ENCODE data around the gene PAN3.

Gene PAN3

GRCh38 chr13:28271056-28271840 is 132.9 kb downstream of the PAN3 start:
- no peak overlapping the region for H3K27ac ChIP-seq (ENCODE audit: extremely low read depth, low read depth, low read length)
- no peak overlapping the region for H3K4me3 ChIP-seq (ENCODE audit: low read depth, low read length)
- H3K36me3 ChIP-seq (ENCODE audit: control insufficient read depth in 2 of 2, insufficient read depth in 1 of 2, low read length in 2 of 2), result peaks cover 3 to 27% of the 10 kb centered on the region in 2 experiments; a peak in 2 of 3 replicates
- H3K4me1 ChIP-seq (ENCODE audit: control insufficient read depth, insufficient read depth, low read length), result no peaks in the 10 kb centered on the region
- POLR2A ChIA-PET, result no interaction called here
- CTCF ChIA-PET, result interaction anchor here (0.7 kb wide), 1 partner anchor 362 kb away, joined by 3 read pairs; no protein-coding TSS in a partner anchor
- H3K9me3 ChIP-seq (ENCODE audit: control insufficient read depth, insufficient read depth, low read depth, low read length), result no peaks in the 10 kb centered on the region
- TF ChIP-seq ZNF776 (tag by site-specific recombination; IDR thresholded peaks at IDR 0.05; ENCODE audit: borderline replicate concordance) (no peak), ZNF280D (tag by site-specific recombination; IDR thresholded peaks at IDR 0.05) (no peak), GLIS2 (tag by site-specific recombination; IDR thresholded peaks at IDR 0.05) (no peak), ZBTB8A (tag by site-specific recombination; IDR thresholded peaks at IDR 0.05) (no peak)

GRCh38 chr13:28273919-28274318 is 135.6 kb downstream of the PAN3 start:
- TF ChIP-seq ZBTB48 (tag by site-specific recombination; IDR thresholded peaks at IDR 0.05) (no peak), ZNF654 (tag by site-specific recombination; IDR thresholded peaks at IDR 0.05; ENCODE audit: low read depth) (peak; percentile 44)
- no peak overlapping the region for H3K4me3 ChIP-seq (ENCODE audit: low read depth, low read length)
- peaks cover 0 to 20% of the 10 kb centered on the region in 2 experiments; a peak in 2 of 3 replicates for H3K36me3 ChIP-seq (ENCODE audit: control insufficient read depth in 2 of 2, insufficient read depth in 1 of 2, low read length in 2 of 2)
- ChIA-PET POLR2A (no interaction called here), CTCF (interaction anchor here (0.8 kb wide), 1 partner anchor 10 kb away, joined by 3 read pairs; no protein-coding TSS in a partner anchor)
- no peak overlapping the region for H3K27ac ChIP-seq (ENCODE audit: extremely low read depth, low read depth, low read length)
- H3K4me1 ChIP-seq (ENCODE audit: control insufficient read depth, insufficient read depth, low read length), result no peaks in the 10 kb centered on the region
- no peaks in the 10 kb centered on the region for H3K9me3 ChIP-seq (ENCODE audit: control insufficient read depth, insufficient read depth, low read depth, low read length)

- POLR2A ChIA-PET, result no interaction called here
- CTCF ChIA-PET, result no interaction called here
- H3K9me3 ChIP-seq (ENCODE audit: control insufficient read depth, insufficient read depth, low read depth, low read length), result no peaks in the 10 kb centered on the region
- peaks cover 4 to 54% of the 10 kb centered on the region in 2 experiments for H3K36me3 ChIP-seq (ENCODE audit: control insufficient read depth in 2 of 2, insufficient read depth in 1 of 2, low read length in 2 of 2)
- H3K4me3 ChIP-seq (ENCODE audit: low read depth, low read length), result no peak overlapping the region
- no peak overlapping the region for H3K27ac ChIP-seq (ENCODE audit: extremely low read depth, low read depth, low read length)
- no peaks in the 10 kb centered on the region for H3K4me1 ChIP-seq (ENCODE audit: control insufficient read depth, insufficient read depth, low read length)
- TF ChIP-seq ZNF529 (tag by site-specific recombination; IDR thresholded peaks at IDR 0.05; ENCODE audit: insufficient replicate concordance) (no peak), ZXDB (tag by site-specific recombination; IDR thresholded peaks at IDR 0.05) (no peak), ZBTB21 (tag by site-specific recombination; IDR thresholded peaks at IDR 0.05) (no peak), ZNF366 (tag by site-specific recombination; conservative IDR thresholded peaks at IDR 0.05) (no peak), ZNF623 (tag by site-specific recombination; IDR thresholded peaks at IDR 0.05) (no peak), ZBTB20 (tag by site-specific recombination; IDR thresholded peaks at IDR 0.05) (no peak), PRDM2 (tag by site-specific recombination; IDR thresholded peaks at IDR 0.05; ENCODE audit: borderline replicate concordance) (no peak), HIC1 (tag by site-specific recombination; IDR thresholded peaks at IDR 0.05) (no peak), ZNF449 (tag by site-specific recombination; IDR thresholded peaks at IDR 0.05) (no peak), ELK4 (IDR thresholded peaks at IDR 0.05; ENCODE audit: borderline replicate concordance, low read depth, low read length) (no peak)
Observed at GRCh38 chr13:28282451-28282850, 144.1 kb downstream of the PAN3 start.

Data from HEK293 (cell line).